Measurements from ENCODE around the gene SNX32.

SNX32 gene

GRCh38 chr11:65869643-65870306 is 36.0 kb downstream of the SNX32 start:
- no peak for DNase-seq

GRCh38 chr11:65870307-65870658 is 36.5 kb downstream of the SNX32 start:
- DNase-seq, result no peak

GRCh38 chr11:65870706-65871681 is 37.2 kb downstream of the SNX32 start:
- DNase-seq, result no peak

GRCh38 chr11:65871811-65872548 is 38.2 kb downstream of the SNX32 start:
- DNase-seq, result peak; percentile 62

GRCh38 chr11:65872586-65873317 is 39.0 kb downstream of the SNX32 start, which contains the start of gene EFEMP2:
Gene EFEMP2, minus strand, starts transcription at chr11:65872800. Its CDS starts 446 bp downstream, at chr11:65872354.
- DNase-seq, result peak; percentile 65

- peak; percentile 94 for DNase-seq
Observed at GRCh38 chr11:65873318-65874156, 39.8 kb downstream of the SNX32 start.

GRCh38 chr11:65879617-65880016 is 45.9 kb downstream of the SNX32 start, which contains the start of gene CTSW:
Gene CTSW, plus strand, starts transcription at chr11:65879837. Its CDS starts 18 bp downstream, at chr11:65879855.
- DNase-seq, result no peak

- DNase-seq, result no peak
Observed at GRCh38 chr11:65880027-65880426, 46.3 kb downstream of the SNX32 start.

GRCh38 chr11:65880844-65881421 is 47.2 kb downstream of the SNX32 start:
- peak; percentile 51 for DNase-seq

- no peak for DNase-seq
Observed at GRCh38 chr11:65882120-65883057, 48.6 kb downstream of the SNX32 start.

- no peak for DNase-seq
Observed at GRCh38 chr11:65883058-65883761, 49.4 kb downstream of the SNX32 start.

GRCh38 chr11:65883786-65884715 is 50.3 kb downstream of the SNX32 start:
- no peak for DNase-seq

GRCh38 chr11:65884716-65885092 is 50.9 kb downstream of the SNX32 start:
- peak; percentile 70 for DNase-seq

GRCh38 chr11:65885231-65885630 is 51.5 kb downstream of the SNX32 start:
- no peak for DNase-seq

- DNase-seq, result no peak
Observed at GRCh38 chr11:65885808-65886536, 52.2 kb downstream of the SNX32 start.

- DNase-seq, result no peak
Observed at GRCh38 chr11:65886826-65887722, 53.3 kb downstream of the SNX32 start.
